OCI-LY3 (cell line): ENCODE results near the gene SOCS1.

ENCODE experiments used
- CTCF ChIP-seq: fragments of 200-600, 300-600 bp; sonication (generic); IDR thresholded peaks from 2 replicates; pipeline ENCODE4 v1.5.1; 2014; ENCODE audit warnings: antibody characterized with exemption, low read length, low read depth
- EZH2phosphoT487 ChIP-seq: fragments of 200-600 bp; shearing (Covaris generic); IDR thresholded peaks from 2 replicates; pipeline ENCODE4 v1.6.1; 2018; ENCODE audit warnings: antibody characterized with exemption, mixed run types, low read depth

GRCh38 chr16:11260596-11260966, 4.6 kb upstream of the SOCS1 start:
- no peak for TF ChIP-seq CTCF
- no peak for TF ChIP-seq EZH2phosphoT487
